ENCODE results near the gene CST4.
"Not testable (repeated sequence)": the region's sequence is repeated elsewhere in the genome, so short reads cannot be mapped to it uniquely, and the experiment has no call there.

Gene CST4

DNA sequence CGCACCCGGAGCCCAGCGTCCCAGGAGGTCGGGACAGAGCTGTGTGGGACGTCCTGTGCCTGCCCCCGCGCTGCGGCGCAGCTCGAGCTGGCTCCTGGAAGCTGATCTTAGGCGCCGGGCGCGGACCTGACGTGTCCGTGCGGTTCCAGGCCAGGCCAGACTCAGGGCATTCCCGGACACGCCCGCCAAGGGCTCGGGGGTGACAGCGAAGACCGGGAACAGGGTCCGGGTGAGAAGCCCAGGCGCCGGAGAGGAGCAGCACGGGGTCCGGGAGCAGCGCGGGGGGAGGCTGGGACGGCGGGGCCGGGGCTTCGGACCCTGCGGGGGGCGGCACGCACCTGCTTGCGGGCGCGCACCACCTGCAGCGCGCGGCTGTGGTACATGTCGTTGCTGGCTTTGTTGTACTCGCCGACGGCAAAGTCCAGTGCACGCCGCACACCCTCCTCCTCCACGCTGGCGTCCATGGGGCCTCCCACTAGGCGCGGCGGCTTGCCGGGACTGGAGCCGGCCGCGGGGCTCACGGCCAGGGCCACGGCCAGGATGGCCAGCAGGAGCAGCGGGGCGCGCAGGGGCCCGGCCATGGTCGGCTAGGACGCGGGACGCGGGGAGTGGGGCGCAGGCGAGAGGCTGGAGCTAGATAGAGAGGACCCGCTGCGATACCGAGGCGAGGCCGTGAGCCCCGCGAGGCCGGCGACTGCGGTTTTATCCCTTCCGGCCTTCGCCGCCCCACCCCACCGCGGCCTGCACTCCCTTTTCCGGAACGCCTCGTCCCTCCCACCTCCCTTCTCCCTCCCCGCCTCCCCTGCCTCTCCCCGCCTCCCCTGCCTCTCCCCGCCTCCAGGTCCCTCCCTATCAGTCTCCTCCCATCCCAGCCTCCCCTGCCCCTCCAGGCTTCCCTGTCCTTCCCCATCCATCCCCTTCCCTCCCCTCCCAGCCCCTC is 51.3 kb downstream of the CST4 start, which contains the start of gene CST3:
TSS of gene CST3 (minus strand) at position 674 of the 940 bp plus-strand sequence. CDS start at position 581, 93 bp downstream.
- Histone ChIP-seq H3K9ac (ENCODE audit: low read depth in 1 of 2, low read length in 2 of 2) (peak within 1 kb of the TSS; percentile 72 to 75), H3K4me3 (ENCODE audit: low read depth in 1 of 2, low read length in 2 of 2) (peak within 1 kb of the TSS; percentile 68 to 80), H3K36me3 (ENCODE audit: control insufficient read depth in 1 of 2, insufficient read depth in 2 of 2, low read length in 2 of 2) (peaks cover 0 to 25% of the 10 kb centered on the region in 2 donors), H3K27ac (ENCODE audit: low read depth, low read length) (peak within 1 kb of the TSS; percentile 91), H3K27me3 (ENCODE audit: control insufficient read depth in 1 of 2, insufficient read depth in 2 of 2, low read length in 2 of 2) (no peaks in the 10 kb centered on the region), H3K9me3 (ENCODE audit: control insufficient read depth in 1 of 2, low read length in 2 of 2) (no peaks in the 10 kb centered on the region), H3K4me1 (ENCODE audit: control insufficient read depth in 1 of 2, insufficient read depth in 2 of 2, low read length in 2 of 2) (peaks cover 26 to 29% of the 10 kb centered on the region in 2 donors)

- H3K27me3 ChIP-seq (ENCODE audit: control insufficient read depth in 1 of 2, insufficient read depth in 2 of 2, low read length in 2 of 2): no peaks in the 10 kb centered on the region
- H3K27ac ChIP-seq (ENCODE audit: low read depth, low read length): no peak overlapping the region
- peak overlapping the region; percentile 72 to 75 for H3K9ac ChIP-seq (ENCODE audit: low read depth in 1 of 2, low read length in 2 of 2)
- peaks cover 26 to 27% of the 10 kb centered on the region in 2 donors for H3K4me1 ChIP-seq (ENCODE audit: control insufficient read depth in 1 of 2, insufficient read depth in 2 of 2, low read length in 2 of 2)
- H3K36me3 ChIP-seq (ENCODE audit: control insufficient read depth in 1 of 2, insufficient read depth in 2 of 2, low read length in 2 of 2): peaks cover 0 to 32% of the 10 kb centered on the region in 2 donors
- no peaks in the 10 kb centered on the region for H3K9me3 ChIP-seq (ENCODE audit: control insufficient read depth in 1 of 2, low read length in 2 of 2)
- H3K4me3 ChIP-seq (ENCODE audit: low read depth in 1 of 2, low read length in 2 of 2): peak overlapping the region; percentile 68 to 80
Measured at GRCh38 chr20:23636908-23637281, 51.9 kb downstream of the CST4 start.

DNA sequence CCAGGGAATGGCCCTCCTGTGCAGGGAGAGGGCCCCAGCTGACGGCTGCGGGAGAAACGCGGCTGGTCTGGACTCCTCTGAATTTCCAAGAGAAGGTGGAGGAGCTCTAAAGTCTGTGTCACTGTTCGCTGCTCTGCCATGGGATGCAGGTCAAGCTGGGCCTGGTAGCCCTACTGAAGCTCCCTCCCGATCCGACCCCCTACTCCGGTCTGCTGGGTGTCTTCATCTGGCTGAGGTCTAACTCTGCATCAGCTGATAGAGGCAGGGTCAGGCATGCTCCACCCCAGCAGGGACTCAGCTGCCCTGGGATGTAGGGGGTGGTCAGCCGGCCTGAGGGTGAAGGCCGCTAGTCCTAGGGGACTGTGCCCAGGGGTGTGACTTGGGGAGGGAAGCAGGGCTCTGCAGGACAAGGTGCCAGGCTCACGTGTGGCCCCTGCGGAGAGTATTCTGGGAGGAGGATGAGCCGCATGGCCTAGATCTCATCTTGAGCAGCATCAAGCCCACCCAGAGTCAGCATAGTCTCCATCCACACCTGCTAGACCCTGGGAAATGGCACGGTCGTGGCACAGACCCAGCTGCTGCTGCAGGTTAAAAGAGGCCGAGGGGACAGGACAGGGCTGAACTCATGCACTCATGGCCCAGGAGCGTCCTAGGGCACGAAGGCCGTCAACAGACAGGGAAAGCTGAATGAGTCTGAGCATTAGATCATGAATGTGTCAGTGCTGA is 52.5 kb downstream of the CST4 start:
- H3K9ac ChIP-seq (ENCODE audit: low read depth in 1 of 2, low read length in 2 of 2): peak overlapping the region; percentile 72 to 75
- peak overlapping the region; percentile 68 to 80 for H3K4me3 ChIP-seq (ENCODE audit: low read depth in 1 of 2, low read length in 2 of 2)
- H3K36me3 ChIP-seq (ENCODE audit: control insufficient read depth in 1 of 2, insufficient read depth in 2 of 2, low read length in 2 of 2): peaks cover 0 to 32% of the 10 kb centered on the region in 2 donors
- H3K27me3 ChIP-seq (ENCODE audit: control insufficient read depth in 1 of 2, insufficient read depth in 2 of 2, low read length in 2 of 2): no peaks in the 10 kb centered on the region
- no peak overlapping the region for H3K27ac ChIP-seq (ENCODE audit: low read depth, low read length)
- H3K9me3 ChIP-seq (ENCODE audit: control insufficient read depth in 1 of 2, low read length in 2 of 2): no peaks in the 10 kb centered on the region
- H3K4me1 ChIP-seq (ENCODE audit: control insufficient read depth in 1 of 2, insufficient read depth in 2 of 2, low read length in 2 of 2): peaks cover 26% of the 10 kb centered on the region in 2 donors

DNA sequence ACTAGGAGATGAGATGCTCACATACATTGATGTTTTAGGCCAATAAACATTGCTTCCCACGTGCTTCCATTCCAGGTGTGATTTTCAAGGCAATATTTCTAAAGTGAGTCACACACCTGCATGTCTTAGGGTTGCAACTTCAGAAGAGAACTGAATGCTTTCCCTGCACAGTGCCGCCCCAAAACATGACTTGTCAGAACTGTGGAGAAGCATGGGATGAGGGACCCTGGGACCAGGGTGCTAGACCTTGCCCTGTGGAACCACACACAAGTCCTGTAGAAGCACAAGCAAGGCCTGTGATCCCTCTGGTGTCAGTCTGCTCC is 53.1 kb downstream of the CST4 start:
- H3K27ac ChIP-seq (ENCODE audit: low read depth, low read length); H3K9ac ChIP-seq (ENCODE audit: low read depth in 1 of 2, low read length in 2 of 2); H3K27me3 ChIP-seq (ENCODE audit: control insufficient read depth in 1 of 2, insufficient read depth in 2 of 2, low read length in 2 of 2); H3K9me3 ChIP-seq (ENCODE audit: control insufficient read depth in 1 of 2, low read length in 2 of 2): not testable (repeated sequence)
- H3K36me3 ChIP-seq (ENCODE audit: control insufficient read depth in 1 of 2, insufficient read depth in 2 of 2, low read length in 2 of 2): peaks cover 0 to 32% of the 10 kb centered on the region in 2 donors
- H3K4me1 ChIP-seq (ENCODE audit: control insufficient read depth in 1 of 2, insufficient read depth in 2 of 2, low read length in 2 of 2): peaks cover 26% of the 10 kb centered on the region in 2 donors
- peak overlapping the region; percentile 68 to 80 for H3K4me3 ChIP-seq (ENCODE audit: low read depth in 1 of 2, low read length in 2 of 2)

Measured in duodenal mucosa (tissue), 2 donors.